GM23248 (cell line): ENCODE results near the gene INPP5D. TPM values are rescaled to one million over a fixed set of nuclear protein-coding genes. Genes with fewer than 3 reads are reported as not detected.

Source experiments
- DNase-seq: peaks from one replicate; pipeline ENCODE4 v3.0.0-alpha.2; 2015
- H2AFZ ChIP-seq: fragments of 200-600 bp; sonication (generic); 2 replicates; pipeline ENCODE4 v1.6.1; 2016; ENCODE audit warnings: antibody characterized with exemption
- H3F3A ChIP-seq: fragments of 200-600 bp; sonication (generic); 2 replicates; pipeline ENCODE4 v1.6.1; 2016; ENCODE audit warnings: mild to moderate bottlenecking, antibody characterized with exemption, mixed run types; ENCODE audit not compliant: insufficient read depth
- H3K27ac ChIP-seq: fragments of 200-600 bp; sonication (generic); 2 replicates; pipeline ENCODE4 v1.5.1; 2016; ENCODE audit warnings: mild to moderate bottlenecking
- H3K27me3 ChIP-seq: fragments of 200-600 bp; sonication (generic); replicated peaks from 2 replicates; pipeline ENCODE4 v1.6.1; 2016; ENCODE audit warnings: mild to moderate bottlenecking; ENCODE audit not compliant: insufficient read depth
- H3K36me3 ChIP-seq: fragments of 200-600 bp; sonication (generic); 2 replicates; pipeline ENCODE4 v1.6.1; 2016; ENCODE audit warnings: low read depth, mild to moderate bottlenecking
- H3K4me1 ChIP-seq: fragments of 200-600 bp; sonication (generic); 2 replicates; pipeline ENCODE4 v1.6.1; 2016; ENCODE audit warnings: mild to moderate bottlenecking; ENCODE audit not compliant: insufficient read depth
- H3K4me2 ChIP-seq: fragments of 200-600 bp; sonication (generic); one replicate; pipeline ENCODE4 v1.6.1; 2016; ENCODE audit warnings: mild to moderate bottlenecking; ENCODE audit not compliant: unreplicated experiment
- H3K4me3 ChIP-seq: fragments of 200-600 bp; sonication (generic); 2 replicates; pipeline ENCODE4 v1.5.1; 2016; ENCODE audit warnings: mild to moderate bottlenecking
- H3K79me2 ChIP-seq: fragments of 200-600 bp; sonication (generic); 2 replicates; pipeline ENCODE4 v1.6.1; 2016; ENCODE audit warnings: mild to moderate bottlenecking; ENCODE audit not compliant: insufficient read depth
- H3K9ac ChIP-seq: fragments of 200-600 bp; sonication (generic); 2 replicates; pipeline ENCODE4 v1.6.1; 2016; ENCODE audit warnings: mild to moderate bottlenecking
- H3K9me2 ChIP-seq: fragments of 200-600 bp; sonication (generic); 2 replicates; pipeline ENCODE4 v1.6.1; 2016; ENCODE audit warnings: mixed run types, mild to moderate bottlenecking, moderate library complexity; ENCODE audit not compliant: insufficient read depth
- H3K9me3 ChIP-seq: fragments of 200-600 bp; sonication (generic); one replicate; pipeline ENCODE4 v1.6.1; 2017; ENCODE audit warnings: low read depth
- H4K20me1 ChIP-seq: fragments of 200-600 bp; sonication (generic); 2 replicates; pipeline ENCODE4 v1.6.0; 2016; ENCODE audit not compliant: insufficient read depth
- EZH2 ChIP-seq: fragments of 200-600 bp; sonication (generic); IDR thresholded peaks from 2 replicates; pipeline ENCODE4 v1.6.1; 2018; ENCODE audit warnings: antibody characterized with exemption, mild to moderate bottlenecking; ENCODE audit not compliant: insufficient read depth, poor library complexity, severe bottlenecking
- EZH2phosphoT487 ChIP-seq: fragments of 200-600 bp; sonication (generic); IDR thresholded peaks from 2 replicates; pipeline ENCODE4 v1.6.1; 2018; ENCODE audit warnings: antibody characterized with exemption, moderate library complexity, mild to moderate bottlenecking, low read depth; ENCODE audit not compliant: insufficient read depth
- WGBS, 2 experiments: methylation state at CpG; one replicate each; pipeline ENCODE4 v1.1.6; 2015 to 2017; ENCODE audit warnings: low lambda C conversion rate in 2 of 2, low coverage in 1 of 2; ENCODE audit errors: missing lambda C conversion rate in 2 of 2; 5-methylcytosine and 5-hydroxymethylcytosine counted together
- in situ Hi-C: fragments of 300-500 bp; cut with MboI; formaldehyde crosslinking; loops from 2 replicates; pipeline ENCODE4 v1.15.0; 2020
- polyA plus RNA-seq: library from polyadenylated mRNA; unstranded; fragments of >200 nt; fragmentation: Nextera tagmentation; extraction: Ambion mirVana; gene quantifications from 2 replicates; pipeline ENCODE4 v1.2.1, GENCODE V29; 2016
- total RNA-seq: library from RNA; depleted of rRNA; stranded (reverse); fragments of >200 nt; shearing (Covaris generic); gene quantifications from 2 replicates; pipeline ENCODE4 v1.2.3, GENCODE V29; 2014

The INPP5D gene
- total and polyA plus RNA-seq, 2 experiments from 2014 or later: 0.23 TPM; not detected in 1

DNA sequence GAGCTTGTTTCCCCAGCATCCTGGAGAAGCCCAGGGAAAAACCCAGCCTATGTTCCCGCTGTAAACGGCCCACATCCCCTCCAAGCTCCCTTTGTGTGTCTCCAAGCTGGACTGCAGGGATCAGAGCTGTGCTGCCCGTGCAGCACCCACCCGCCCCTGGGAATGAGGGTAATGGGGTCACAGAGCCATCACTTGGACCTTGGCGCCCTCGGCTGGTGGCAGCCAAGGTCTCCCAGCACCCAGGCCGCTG, 670 bp upstream of the INPP5D start:
- Histone ChIP-seq H3K4me1 (peaks cover 2% of the 10 kb centered on the region; the same call in 1 of the 2 replicates), H3K9me3 (no peaks in the 10 kb centered on the region), H3K36me3 (no peaks in the 10 kb centered on the region), H2AFZ (no peak overlapping the region), H4K20me1 (no peaks in the 10 kb centered on the region), H3K4me3 (no peak overlapping the region), H3K9ac (no peak overlapping the region), H3K9me2 (no peaks in the 10 kb centered on the region), H3K79me2 (no peaks in the 10 kb centered on the region), H3K4me2 (no peak overlapping the region), H3K27ac (no peak overlapping the region), H3F3A (no peaks in the 10 kb centered on the region), H3K27me3 (no peaks in the 10 kb centered on the region)
- DNase-seq: no peak
- WGBS, 2 experiments: 79 to 80% methylated on average over 6 to 7 of the region's 7 CpGs
- no peak for TF ChIP-seq EZH2phosphoT487
- no peak for TF ChIP-seq EZH2
- in situ Hi-C loops: loop anchor here (10.0 kb wide), 1 partner anchor 205 kb away; no protein-coding TSS in a partner anchor

DNA sequence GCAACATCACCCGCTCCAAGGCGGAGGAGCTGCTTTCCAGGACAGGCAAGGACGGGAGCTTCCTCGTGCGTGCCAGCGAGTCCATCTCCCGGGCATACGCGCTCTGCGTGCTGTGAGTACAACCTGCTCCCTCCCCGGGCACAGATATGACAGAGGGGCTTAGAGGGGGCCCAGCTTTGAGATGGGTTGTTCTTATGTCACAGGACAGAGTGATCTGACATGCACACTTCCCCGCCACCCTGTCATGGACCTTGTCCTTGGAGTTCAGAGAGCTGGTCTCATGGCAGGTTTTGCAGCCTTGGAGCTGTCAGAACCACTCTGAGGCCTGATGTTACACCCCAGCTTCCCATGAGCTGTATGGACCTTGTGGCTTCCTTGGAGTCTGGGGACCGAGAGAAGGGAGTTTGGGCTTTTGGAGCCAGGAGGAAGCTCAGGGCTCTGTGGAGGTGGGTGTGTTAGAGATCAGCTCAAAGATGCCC, 398 bp downstream of the INPP5D start:
- H3F3A ChIP-seq: no peaks in the 10 kb centered on the region
- H3K4me2 ChIP-seq: no peak overlapping the region
- H3K9me3 ChIP-seq: no peaks in the 10 kb centered on the region
- H3K9ac ChIP-seq: no peak overlapping the region
- H3K36me3 ChIP-seq: no peaks in the 10 kb centered on the region
- no peak overlapping the region for H2AFZ ChIP-seq
- H4K20me1 ChIP-seq: no peaks in the 10 kb centered on the region
- 89% methylated on average over 12 to 13 of the region's 13 CpGs for WGBS, 2 experiments
- no peaks in the 10 kb centered on the region for H3K4me1 ChIP-seq
- H3K27ac ChIP-seq: no peak overlapping the region
- no peaks in the 10 kb centered on the region for H3K27me3 ChIP-seq
- in situ Hi-C loops: no loop called here
- no peak overlapping the region for H3K4me3 ChIP-seq
- H3K9me2 ChIP-seq: no peaks in the 10 kb centered on the region
- DNase-seq: no peak
- H3K79me2 ChIP-seq: no peaks in the 10 kb centered on the region
- TF ChIP-seq EZH2 (no peak), EZH2phosphoT487 (no peak)

DNA sequence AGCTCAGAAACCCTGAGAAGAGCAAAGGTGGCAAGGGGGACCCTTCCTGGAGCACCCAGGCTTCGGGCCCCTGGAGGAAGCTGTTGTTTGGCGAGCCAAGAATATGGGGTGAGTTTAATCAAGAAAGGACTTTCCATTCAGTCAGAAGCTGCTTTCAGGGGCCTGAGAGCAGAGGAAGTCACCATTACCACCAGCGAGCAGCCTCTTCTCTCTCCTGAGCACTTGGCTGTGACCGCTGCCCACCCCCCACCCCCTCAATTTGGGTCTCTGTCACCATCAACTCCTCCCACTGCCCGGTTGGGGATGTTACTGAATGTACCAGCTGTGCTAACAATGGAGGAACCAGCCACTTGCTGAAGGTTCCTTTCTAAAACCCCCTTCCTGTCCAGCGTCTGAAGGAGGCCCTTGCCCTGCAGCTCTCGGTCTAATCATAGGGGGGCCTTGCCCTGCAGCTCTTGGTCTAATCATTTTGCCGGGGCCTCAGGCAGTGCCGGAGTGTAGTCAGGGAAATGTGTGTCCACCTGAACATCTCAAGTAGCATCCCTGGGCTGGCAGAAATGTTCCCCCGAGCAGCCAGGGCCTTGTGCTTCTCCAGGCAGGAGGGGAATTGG, 943 bp downstream of the INPP5D start:
- H3K9me3 ChIP-seq: no peaks in the 10 kb centered on the region
- 85 to 86% methylated on average over 8 to 10 of the region's 10 CpGs for WGBS, 2 experiments
- no peak overlapping the region for H2AFZ ChIP-seq
- H3K4me2 ChIP-seq: no peak overlapping the region
- DNase-seq: no peak
- no peaks in the 10 kb centered on the region for H3K79me2 ChIP-seq
- no peaks in the 10 kb centered on the region for H3K9me2 ChIP-seq
- H3F3A ChIP-seq: no peaks in the 10 kb centered on the region
- H3K9ac ChIP-seq: no peak overlapping the region
- no peaks in the 10 kb centered on the region for H4K20me1 ChIP-seq
- no peaks in the 10 kb centered on the region for H3K27me3 ChIP-seq
- in situ Hi-C loops: no loop called here
- H3K4me3 ChIP-seq: no peak overlapping the region
- no peaks in the 10 kb centered on the region for H3K36me3 ChIP-seq
- TF ChIP-seq EZH2phosphoT487 (no peak), EZH2 (no peak)
- no peaks in the 10 kb centered on the region for H3K4me1 ChIP-seq
- no peak overlapping the region for H3K27ac ChIP-seq

DNA sequence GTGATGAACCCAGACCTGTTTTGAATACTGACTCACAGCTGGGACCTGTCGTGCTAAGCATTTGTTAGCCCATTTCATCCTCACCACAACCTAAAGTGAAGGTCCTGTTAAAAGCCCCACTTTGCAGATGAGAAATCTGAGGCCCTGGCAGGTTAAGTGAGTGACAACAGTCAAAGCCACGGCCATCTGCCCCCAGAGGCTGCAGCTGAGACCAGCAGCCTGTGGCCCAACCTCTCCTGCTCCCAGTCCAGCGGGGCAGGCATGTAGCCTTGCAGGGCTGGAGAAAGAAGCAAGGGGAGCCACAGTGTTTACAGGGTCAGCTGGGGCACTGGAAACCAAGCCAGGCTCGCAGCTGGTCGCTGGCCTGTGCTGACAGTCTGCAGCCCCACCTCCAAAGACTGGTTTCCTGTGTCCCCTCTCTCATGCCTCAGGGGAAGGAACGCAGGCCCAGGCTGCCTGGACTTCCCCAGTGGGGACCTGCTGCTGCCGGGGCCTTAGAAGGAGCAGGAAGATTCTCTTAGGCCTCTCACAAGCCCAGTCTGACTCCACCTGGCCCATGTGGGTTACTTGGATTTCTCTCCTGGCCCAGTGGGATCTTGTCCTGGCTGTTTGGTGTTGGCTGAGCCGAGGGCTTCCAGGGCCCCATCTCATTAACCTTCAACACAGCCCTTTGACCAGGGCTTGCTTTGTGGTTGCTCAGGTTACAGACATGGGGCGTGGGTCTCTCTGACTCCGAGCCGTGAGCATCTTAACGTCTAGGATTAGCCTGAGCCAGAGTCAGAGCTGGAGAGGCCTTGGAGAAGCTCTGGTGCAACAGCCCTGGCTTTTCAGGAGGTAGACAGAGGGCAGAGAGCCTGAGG, 1.7 kb downstream of the INPP5D start:
- in situ Hi-C loops: no loop called here
- 82 to 83% methylated on average over 10 to 12 of the region's 12 CpGs for WGBS, 2 experiments
- no peaks in the 10 kb centered on the region for H3K4me1 ChIP-seq
- H3F3A ChIP-seq: no peaks in the 10 kb centered on the region
- H3K27me3 ChIP-seq: no peaks in the 10 kb centered on the region
- no peak for TF ChIP-seq EZH2
- no peak overlapping the region for H3K4me2 ChIP-seq
- H3K9me2 ChIP-seq: no peaks in the 10 kb centered on the region
- H3K27ac ChIP-seq: no peak overlapping the region
- H4K20me1 ChIP-seq: no peaks in the 10 kb centered on the region
- H3K9me3 ChIP-seq: no peaks in the 10 kb centered on the region
- no peak for DNase-seq
- no peak overlapping the region for H3K9ac ChIP-seq
- no peaks in the 10 kb centered on the region for H3K36me3 ChIP-seq
- H3K4me3 ChIP-seq: no peak overlapping the region
- no peaks in the 10 kb centered on the region for H3K79me2 ChIP-seq
- no peak overlapping the region for H2AFZ ChIP-seq
